ENCODE results near the gene PRRG2.

Gene PRRG2

DNA sequence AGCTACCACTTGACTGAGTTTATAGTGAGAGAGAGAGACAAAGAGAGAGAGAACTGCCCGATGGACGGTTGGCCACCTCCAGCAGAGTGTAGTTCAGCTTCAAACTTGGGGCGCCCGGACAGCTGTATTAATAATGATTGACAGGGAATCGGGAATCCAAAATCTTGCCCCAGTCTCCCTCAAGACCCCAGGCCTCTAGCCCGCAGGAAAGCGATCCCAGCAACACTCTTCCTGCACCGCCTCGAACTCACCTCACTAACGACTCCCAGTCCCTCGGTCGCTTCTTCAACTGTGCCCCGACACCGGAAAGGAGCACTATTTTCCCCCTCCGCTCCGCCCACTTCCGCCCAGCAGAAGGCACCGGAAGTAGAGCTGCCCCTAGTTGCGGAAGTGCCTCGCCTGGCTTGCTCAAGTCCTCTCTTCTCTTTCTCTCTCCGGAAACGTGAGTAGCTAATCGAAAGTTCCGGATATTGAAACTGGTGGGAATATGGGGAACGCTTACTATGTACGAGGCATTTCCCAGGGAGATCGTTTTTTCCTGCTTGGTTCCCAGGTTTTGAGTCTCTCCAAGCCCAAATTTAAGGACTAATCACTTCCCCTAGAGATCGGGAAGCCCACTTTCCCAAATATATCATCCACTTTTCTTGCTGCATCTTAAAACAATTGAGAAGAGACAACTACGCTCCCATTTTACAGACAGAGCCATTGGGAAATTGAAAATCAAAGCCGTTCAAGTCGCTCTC is 681 bp upstream of the PRRG2 start, which contains the start of gene NOSIP (continued):
- TF ChIP-seq ZFP69B (tag by site-specific recombination; IDR thresholded peaks at IDR 0.05) (peak; percentile 78), ZNF155 (tag by site-specific recombination; IDR thresholded peaks at IDR 0.05) (no peak), ATF2 (tag by site-specific recombination; IDR thresholded peaks at IDR 0.05; ENCODE audit: low read depth) (no peak), ZNF24 (tag by site-specific recombination; IDR thresholded peaks at IDR 0.05) (peak; percentile 92), ZNF391 (tag by site-specific recombination; IDR thresholded peaks at IDR 0.05; ENCODE audit: borderline replicate concordance, low read depth) (peak; percentile 97), ZNF280C (tag by site-specific recombination; IDR thresholded peaks at IDR 0.05) (no peak), ZNF354C (tag by site-specific recombination; IDR thresholded peaks at IDR 0.05; ENCODE audit: borderline replicate concordance, low read depth) (no peak), ZNF10 (tag by site-specific recombination; IDR thresholded peaks at IDR 0.05) (0 out of 2 replicates have a peak, but pooled peaks have one; percentile 66), PRDM1 (tag by site-specific recombination; IDR thresholded peaks at IDR 0.05) (peak; percentile 83), EGR2 (tag by site-specific recombination; IDR thresholded peaks at IDR 0.05; ENCODE audit: low read depth) (peak; percentile 55; the same call in 1 of the 2 replicates), ZIC2 (tag by site-specific recombination; IDR thresholded peaks at IDR 0.05) (no peak), ZBTB48 (tag by site-specific recombination; IDR thresholded peaks at IDR 0.05) (no peak), ZNF146 (tag by site-specific recombination; IDR thresholded peaks at IDR 0.05) (peak; percentile 41; the same call in 1 of the 2 replicates), ZNF248 (tag by site-specific recombination; IDR thresholded peaks at IDR 0.05) (peak; percentile 43; the same call in 1 of the 2 replicates), ZNF16 (tag by site-specific recombination; IDR thresholded peaks at IDR 0.05; ENCODE audit: low read depth) (no peak), MEIS1 (CRISPR knock-in tag; IDR thresholded peaks at IDR 0.05; ENCODE audit: borderline replicate concordance) (no peak), ZNF324 (tag by site-specific recombination; IDR thresholded peaks at IDR 0.05) (peak; percentile 89; the same call in 1 of the 2 replicates), ZNF670 (tag by site-specific recombination; IDR thresholded peaks at IDR 0.05; ENCODE audit: low read depth) (no peak), ZNF510 (tag by site-specific recombination; IDR thresholded peaks at IDR 0.05; ENCODE audit: insufficient replicate concordance) (no peak), ZNF518A (tag by site-specific recombination; conservative IDR thresholded peaks at IDR 0.05; ENCODE audit: low read depth) (peak; percentile 98), ZBTB8A (tag by site-specific recombination; IDR thresholded peaks at IDR 0.05) (peak; percentile 95)
- TF ChIP-seq, protein P1, sequence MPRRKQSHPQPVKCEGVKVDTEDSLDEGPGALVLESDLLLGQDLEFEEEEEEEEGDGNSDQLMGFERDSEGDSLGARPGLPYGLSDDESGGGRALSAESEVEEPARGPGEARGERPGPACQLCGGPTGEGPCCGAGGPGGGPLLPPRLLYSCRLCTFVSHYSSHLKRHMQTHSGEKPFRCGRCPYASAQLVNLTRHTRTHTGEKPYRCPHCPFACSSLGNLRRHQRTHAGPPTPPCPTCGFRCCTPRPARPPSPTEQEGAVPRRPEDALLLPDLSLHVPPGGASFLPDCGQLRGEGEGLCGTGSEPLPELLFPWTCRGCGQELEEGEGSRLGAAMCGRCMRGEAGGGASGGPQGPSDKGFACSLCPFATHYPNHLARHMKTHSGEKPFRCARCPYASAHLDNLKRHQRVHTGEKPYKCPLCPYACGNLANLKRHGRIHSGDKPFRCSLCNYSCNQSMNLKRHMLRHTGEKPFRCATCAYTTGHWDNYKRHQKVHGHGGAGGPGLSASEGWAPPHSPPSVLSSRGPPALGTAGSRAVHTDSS (tag by site-specific recombination; IDR thresholded peaks at IDR 0.05), result peak; percentile 33; the same call in 1 of the 2 replicates
- TF ChIP-seq, protein P2, sequence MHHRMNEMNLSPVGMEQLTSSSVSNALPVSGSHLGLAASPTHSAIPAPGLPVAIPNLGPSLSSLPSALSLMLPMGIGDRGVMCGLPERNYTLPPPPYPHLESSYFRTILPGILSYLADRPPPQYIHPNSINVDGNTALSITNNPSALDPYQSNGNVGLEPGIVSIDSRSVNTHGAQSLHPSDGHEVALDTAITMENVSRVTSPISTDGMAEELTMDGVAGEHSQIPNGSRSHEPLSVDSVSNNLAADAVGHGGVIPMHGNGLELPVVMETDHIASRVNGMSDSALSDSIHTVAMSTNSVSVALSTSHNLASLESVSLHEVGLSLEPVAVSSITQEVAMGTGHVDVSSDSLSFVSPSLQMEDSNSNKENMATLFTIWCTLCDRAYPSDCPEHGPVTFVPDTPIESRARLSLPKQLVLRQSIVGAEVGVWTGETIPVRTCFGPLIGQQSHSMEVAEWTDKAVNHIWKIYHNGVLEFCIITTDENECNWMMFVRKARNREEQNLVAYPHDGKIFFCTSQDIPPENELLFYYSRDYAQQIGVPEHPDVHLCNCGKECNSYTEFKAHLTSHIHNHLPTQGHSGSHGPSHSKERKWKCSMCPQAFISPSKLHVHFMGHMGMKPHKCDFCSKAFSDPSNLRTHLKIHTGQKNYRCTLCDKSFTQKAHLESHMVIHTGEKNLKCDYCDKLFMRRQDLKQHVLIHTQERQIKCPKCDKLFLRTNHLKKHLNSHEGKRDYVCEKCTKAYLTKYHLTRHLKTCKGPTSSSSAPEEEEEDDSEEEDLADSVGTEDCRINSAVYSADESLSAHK (tag by site-specific recombination; IDR thresholded peaks at IDR 0.05), result peak; percentile 60; the same call in 1 of the 2 replicates
- TF ChIP-seq, protein P3, sequence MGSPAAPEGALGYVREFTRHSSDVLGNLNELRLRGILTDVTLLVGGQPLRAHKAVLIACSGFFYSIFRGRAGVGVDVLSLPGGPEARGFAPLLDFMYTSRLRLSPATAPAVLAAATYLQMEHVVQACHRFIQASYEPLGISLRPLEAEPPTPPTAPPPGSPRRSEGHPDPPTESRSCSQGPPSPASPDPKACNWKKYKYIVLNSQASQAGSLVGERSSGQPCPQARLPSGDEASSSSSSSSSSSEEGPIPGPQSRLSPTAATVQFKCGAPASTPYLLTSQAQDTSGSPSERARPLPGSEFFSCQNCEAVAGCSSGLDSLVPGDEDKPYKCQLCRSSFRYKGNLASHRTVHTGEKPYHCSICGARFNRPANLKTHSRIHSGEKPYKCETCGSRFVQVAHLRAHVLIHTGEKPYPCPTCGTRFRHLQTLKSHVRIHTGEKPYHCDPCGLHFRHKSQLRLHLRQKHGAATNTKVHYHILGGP (tag by site-specific recombination; IDR thresholded peaks at IDR 0.05), result no peak

Measured in HEK293 (cell line).